ENCODE results near the gene FOXD1.

- TF ChIP-seq, protein P1, sequence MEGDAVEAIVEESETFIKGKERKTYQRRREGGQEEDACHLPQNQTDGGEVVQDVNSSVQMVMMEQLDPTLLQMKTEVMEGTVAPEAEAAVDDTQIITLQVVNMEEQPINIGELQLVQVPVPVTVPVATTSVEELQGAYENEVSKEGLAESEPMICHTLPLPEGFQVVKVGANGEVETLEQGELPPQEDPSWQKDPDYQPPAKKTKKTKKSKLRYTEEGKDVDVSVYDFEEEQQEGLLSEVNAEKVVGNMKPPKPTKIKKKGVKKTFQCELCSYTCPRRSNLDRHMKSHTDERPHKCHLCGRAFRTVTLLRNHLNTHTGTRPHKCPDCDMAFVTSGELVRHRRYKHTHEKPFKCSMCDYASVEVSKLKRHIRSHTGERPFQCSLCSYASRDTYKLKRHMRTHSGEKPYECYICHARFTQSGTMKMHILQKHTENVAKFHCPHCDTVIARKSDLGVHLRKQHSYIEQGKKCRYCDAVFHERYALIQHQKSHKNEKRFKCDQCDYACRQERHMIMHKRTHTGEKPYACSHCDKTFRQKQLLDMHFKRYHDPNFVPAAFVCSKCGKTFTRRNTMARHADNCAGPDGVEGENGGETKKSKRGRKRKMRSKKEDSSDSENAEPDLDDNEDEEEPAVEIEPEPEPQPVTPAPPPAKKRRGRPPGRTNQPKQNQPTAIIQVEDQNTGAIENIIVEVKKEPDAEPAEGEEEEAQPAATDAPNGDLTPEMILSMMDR (IDR thresholded peaks at IDR 0.05; ENCODE audit: low read depth, low read length, poor library complexity, severe bottlenecking) = no peak
- TF ChIP-seq EZH2phosphoT487 (IDR thresholded peaks at IDR 0.05; ENCODE audit: borderline replicate concordance, low read length) = no peak
Measured at GRCh38 chr5:73415171-73415570, 33.4 kb downstream of the FOXD1 start.

Measured in DOHH2 (cell line).